WTC11 (cell line): ENCODE results near the gene TNFSF9.

Experiments used
- CBFB ChIP-seq: sonication (generic); formaldehyde crosslinking; IDR thresholded peaks from 2 replicates; pipeline ENCODE4 v1.8.1; 2022; ENCODE audit warnings: mild to moderate bottlenecking, low read depth, missing genetic modification reagents
- CREB1 ChIP-seq: sonication (generic); formaldehyde crosslinking; IDR thresholded peaks from 2 replicates; pipeline ENCODE4 v1.8.0; 2023; ENCODE audit warnings: mild to moderate bottlenecking, missing genetic modification reagents
- FOXK1 ChIP-seq: sonication (generic); formaldehyde crosslinking; IDR thresholded peaks from 2 replicates; pipeline ENCODE4 v1.8.0; 2022; ENCODE audit warnings: mild to moderate bottlenecking, moderate library complexity, missing genetic modification reagents
- GRHL2 ChIP-seq: fragments of 250-450 bp; sonication (Bioruptor Pico); IDR thresholded peaks from 2 replicates; pipeline ENCODE4 v1.8.0; 2022; ENCODE audit warnings: mild to moderate bottlenecking, moderate library complexity; ENCODE audit not compliant: insufficient replicate concordance, severe bottlenecking
- IRF2 ChIP-seq: sonication (generic); formaldehyde crosslinking; IDR thresholded peaks from 2 replicates; pipeline ENCODE4 v1.8.0; 2022; ENCODE audit warnings: low read depth, missing genetic modification reagents, borderline replicate concordance
- SMAD3 ChIP-seq: sonication (generic); formaldehyde crosslinking; IDR thresholded peaks from 2 replicates; pipeline ENCODE4 v1.8.0; 2022; ENCODE audit warnings: missing genetic modification reagents, mild to moderate bottlenecking, borderline replicate concordance
- SP1 ChIP-seq: sonication (generic); formaldehyde crosslinking; conservative IDR thresholded peaks from 2 replicates; pipeline ENCODE4 v1.8.1; 2022; ENCODE audit warnings: missing genetic modification reagents
- TF ChIP-seq, protein P1 (sequence below): fragments of 200-600 bp; IDR thresholded peaks from 2 replicates; pipeline ENCODE4 v1.8.0; 2022; ENCODE audit warnings: antibody characterized with exemption
- TF ChIP-seq, protein P2 (sequence below): fragments of 250-450 bp; sonication (Bioruptor Pico); conservative IDR thresholded peaks from 2 replicates; pipeline ENCODE4 v1.9.0; 2021; ENCODE audit warnings: mild to moderate bottlenecking
- TF ChIP-seq, protein P3 (sequence below): sonication (generic); formaldehyde crosslinking; IDR thresholded peaks from 2 replicates; pipeline ENCODE4 v1.8.1; 2022; ENCODE audit warnings: low read depth, missing genetic modification reagents, borderline replicate concordance

DNA sequence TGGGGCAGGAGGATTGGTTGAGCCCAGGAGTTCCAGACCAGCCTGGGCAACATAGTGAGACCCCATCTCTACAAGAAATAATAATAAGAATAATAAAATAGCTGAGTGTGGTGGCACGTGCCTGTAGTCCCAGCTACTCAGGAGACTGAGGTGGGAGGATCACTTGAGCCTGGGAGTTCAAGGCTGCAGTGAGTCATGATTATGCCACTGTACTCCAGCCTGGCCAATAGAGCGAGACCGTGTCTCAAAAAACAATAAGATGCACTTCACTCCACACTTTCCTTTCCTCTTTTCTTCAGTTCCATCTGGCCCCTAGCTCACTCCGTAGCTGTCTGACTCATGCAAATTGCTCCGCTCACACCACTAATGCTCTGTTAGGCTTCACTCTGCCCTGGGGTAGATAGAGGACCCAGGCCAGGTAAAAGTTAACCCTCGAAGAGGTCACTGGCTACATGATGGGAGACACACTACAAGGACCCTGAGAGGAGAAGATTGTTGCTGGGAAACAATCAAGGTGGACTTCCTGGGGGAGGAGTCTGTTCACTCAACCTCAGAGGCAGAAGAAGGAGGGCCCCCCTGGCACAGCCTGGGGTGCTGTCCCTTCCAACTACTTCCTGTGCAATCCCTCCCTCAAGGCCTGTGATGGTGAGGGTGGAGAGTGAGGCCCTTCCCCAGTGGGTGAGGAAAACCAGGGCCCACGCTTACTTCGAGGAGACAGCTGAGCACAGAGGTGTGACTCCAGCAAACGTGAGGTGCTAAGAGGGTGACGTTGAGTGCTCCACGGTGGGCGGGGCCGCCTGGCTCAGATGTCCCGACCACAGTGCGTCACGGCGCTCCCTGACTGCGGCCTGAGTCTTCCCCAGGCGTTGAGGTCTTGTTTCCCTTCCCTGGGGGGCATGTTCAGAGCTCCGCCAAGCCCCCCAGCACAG lies 8.8 kb upstream of the TNFSF9 start:
- TF ChIP-seq GRHL2 (CRISPR knock-in tag): no peak
- no peak for TF ChIP-seq FOXK1
- no peak for TF ChIP-seq SP1 (CRISPR knock-in tag)
- TF ChIP-seq, protein P1, sequence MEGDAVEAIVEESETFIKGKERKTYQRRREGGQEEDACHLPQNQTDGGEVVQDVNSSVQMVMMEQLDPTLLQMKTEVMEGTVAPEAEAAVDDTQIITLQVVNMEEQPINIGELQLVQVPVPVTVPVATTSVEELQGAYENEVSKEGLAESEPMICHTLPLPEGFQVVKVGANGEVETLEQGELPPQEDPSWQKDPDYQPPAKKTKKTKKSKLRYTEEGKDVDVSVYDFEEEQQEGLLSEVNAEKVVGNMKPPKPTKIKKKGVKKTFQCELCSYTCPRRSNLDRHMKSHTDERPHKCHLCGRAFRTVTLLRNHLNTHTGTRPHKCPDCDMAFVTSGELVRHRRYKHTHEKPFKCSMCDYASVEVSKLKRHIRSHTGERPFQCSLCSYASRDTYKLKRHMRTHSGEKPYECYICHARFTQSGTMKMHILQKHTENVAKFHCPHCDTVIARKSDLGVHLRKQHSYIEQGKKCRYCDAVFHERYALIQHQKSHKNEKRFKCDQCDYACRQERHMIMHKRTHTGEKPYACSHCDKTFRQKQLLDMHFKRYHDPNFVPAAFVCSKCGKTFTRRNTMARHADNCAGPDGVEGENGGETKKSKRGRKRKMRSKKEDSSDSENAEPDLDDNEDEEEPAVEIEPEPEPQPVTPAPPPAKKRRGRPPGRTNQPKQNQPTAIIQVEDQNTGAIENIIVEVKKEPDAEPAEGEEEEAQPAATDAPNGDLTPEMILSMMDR: no peak
- TF ChIP-seq, protein P2, sequence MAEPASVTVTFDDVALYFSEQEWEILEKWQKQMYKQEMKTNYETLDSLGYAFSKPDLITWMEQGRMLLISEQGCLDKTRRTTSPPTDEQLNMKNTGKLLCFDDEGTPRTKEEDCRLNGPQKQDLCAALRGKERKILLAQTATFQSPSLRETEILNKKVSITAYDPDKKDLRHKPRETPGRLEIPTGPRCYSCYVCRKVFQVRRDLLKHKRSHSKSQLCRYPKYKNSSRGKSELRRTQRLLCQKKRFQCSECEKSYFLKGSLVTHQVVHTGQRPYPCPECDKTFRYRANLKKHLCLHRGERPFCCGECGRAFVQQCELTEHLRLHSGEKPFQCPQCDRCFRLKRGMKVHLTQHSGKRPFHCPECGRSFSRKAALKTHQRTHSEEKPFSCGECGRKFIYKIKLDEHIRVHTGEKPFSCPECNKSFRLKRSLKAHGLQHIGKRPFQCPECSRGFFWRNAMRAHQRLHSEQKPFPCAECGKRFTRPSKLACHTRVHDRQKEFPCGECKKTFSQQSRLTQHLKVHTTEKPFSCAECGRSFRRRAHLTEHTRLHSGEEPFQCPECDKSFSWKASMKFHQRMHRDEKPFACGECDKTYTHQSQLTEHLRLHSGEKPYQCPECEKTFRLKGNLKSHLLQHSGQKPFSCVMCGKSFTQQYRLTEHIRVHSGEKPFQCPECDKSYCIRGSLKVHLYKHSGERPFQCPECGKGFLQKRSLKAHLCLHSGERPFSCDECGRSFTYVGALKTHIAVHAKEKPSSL (CRISPR knock-in tag): no peak
- no peak for TF ChIP-seq IRF2
- no peak for TF ChIP-seq SMAD3 (CRISPR knock-in tag)
- TF ChIP-seq, protein P3, sequence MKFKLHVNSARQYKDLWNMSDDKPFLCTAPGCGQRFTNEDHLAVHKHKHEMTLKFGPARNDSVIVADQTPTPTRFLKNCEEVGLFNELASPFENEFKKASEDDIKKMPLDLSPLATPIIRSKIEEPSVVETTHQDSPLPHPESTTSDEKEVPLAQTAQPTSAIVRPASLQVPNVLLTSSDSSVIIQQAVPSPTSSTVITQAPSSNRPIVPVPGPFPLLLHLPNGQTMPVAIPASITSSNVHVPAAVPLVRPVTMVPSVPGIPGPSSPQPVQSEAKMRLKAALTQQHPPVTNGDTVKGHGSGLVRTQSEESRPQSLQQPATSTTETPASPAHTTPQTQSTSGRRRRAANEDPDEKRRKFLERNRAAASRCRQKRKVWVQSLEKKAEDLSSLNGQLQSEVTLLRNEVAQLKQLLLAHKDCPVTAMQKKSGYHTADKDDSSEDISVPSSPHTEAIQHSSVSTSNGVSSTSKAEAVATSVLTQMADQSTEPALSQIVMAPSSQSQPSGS (CRISPR knock-in tag): no peak
- no peak for TF ChIP-seq CREB1 (CRISPR knock-in tag)
- no peak for TF ChIP-seq CBFB
